ENCODE data around the gene HES4. TPM values are rescaled to one million over a fixed set of nuclear protein-coding genes. Genes with fewer than 3 reads are reported as not detected.

Gene HES4
- total and polyA plus RNA-seq, 4 experiments from 2014 or later = 0.36 TPM; not detected in 3

- intact Hi-C loops (cut with micrococcal nuclease) = no loop called here
- H3K36me3 Mint-ChIP-seq = no peaks in the 10 kb centered on the region
- H3K27ac Mint-ChIP-seq = no peak overlapping the region
- peaks cover 3 to 10% of the 10 kb centered on the region in 2 donors for H3K27me3 Mint-ChIP-seq
- Histone ChIP-seq H3K4me3 (ENCODE audit: low read length in 2 of 2) (no peak overlapping the region), H3K27me3 (ENCODE audit: insufficient read depth, low read length) (no peaks in the 10 kb centered on the region), H3K27ac (ENCODE audit: low read depth, low read length) (no peak overlapping the region), H3K4me1 (ENCODE audit: insufficient read depth, low read length) (peaks cover 9% of the 10 kb centered on the region), H3K36me3 (ENCODE audit: insufficient read depth, low read length) (no peaks in the 10 kb centered on the region), H3K9me3 (ENCODE audit: control insufficient read depth in 1 of 2, low read length in 2 of 2) (no peaks in the 10 kb centered on the region)
- ChIA-PET POLR2A (ENCODE audit: partially characterized antibody) (no interaction called here), CTCF (ENCODE audit: partially characterized antibody) (no interaction called here)
- peaks cover 4 to 21% (median 5%) of the 10 kb centered on the region in 4 donors for H3K4me1 Mint-ChIP-seq
- no peak for DNase-seq
- no peak overlapping the region for H3K4me3 Mint-ChIP-seq
- H3K9me3 Mint-ChIP-seq = no peaks in the 10 kb centered on the region
These were observed 26.2 kb downstream of the HES4 start for GRCh38 chr1:973459-974292.

GRCh38 chr1:972726-973458 lies 27.0 kb downstream of the HES4 start:
- peaks cover 1 to 7% of the 10 kb centered on the region in 2 donors for H3K27me3 Mint-ChIP-seq
- H3K27ac Mint-ChIP-seq = no peak overlapping the region
- intact Hi-C loops (cut with micrococcal nuclease) = no loop called here
- Histone ChIP-seq H3K4me3 (ENCODE audit: low read length in 2 of 2) (no peak overlapping the region), H3K36me3 (ENCODE audit: insufficient read depth, low read length) (no peaks in the 10 kb centered on the region), H3K4me1 (ENCODE audit: insufficient read depth, low read length) (peaks cover 9% of the 10 kb centered on the region), H3K27ac (ENCODE audit: low read depth, low read length) (no peak overlapping the region), H3K27me3 (ENCODE audit: insufficient read depth, low read length) (no peaks in the 10 kb centered on the region), H3K9me3 (ENCODE audit: control insufficient read depth in 1 of 2, low read length in 2 of 2) (no peaks in the 10 kb centered on the region)
- ChIA-PET POLR2A (ENCODE audit: partially characterized antibody) (no interaction called here), CTCF (ENCODE audit: partially characterized antibody) (no interaction called here)
- DNase-seq = no peak
- H3K9me3 Mint-ChIP-seq = no peaks in the 10 kb centered on the region
- no peak overlapping the region for H3K4me3 Mint-ChIP-seq
- H3K4me1 Mint-ChIP-seq = peaks cover 4 to 16% (median 5%) of the 10 kb centered on the region in 4 donors
- H3K36me3 Mint-ChIP-seq = no peaks in the 10 kb centered on the region

GRCh38 chr1:971751-972506 lies 28.0 kb downstream of the HES4 start:
- no peaks in the 10 kb centered on the region for H3K36me3 Mint-ChIP-seq
- Histone ChIP-seq H3K36me3 (ENCODE audit: insufficient read depth, low read length) (no peaks in the 10 kb centered on the region), H3K4me1 (ENCODE audit: insufficient read depth, low read length) (peaks cover 15% of the 10 kb centered on the region), H3K27me3 (ENCODE audit: insufficient read depth, low read length) (no peaks in the 10 kb centered on the region), H3K27ac (ENCODE audit: low read depth, low read length) (no peak overlapping the region), H3K9me3 (ENCODE audit: control insufficient read depth in 1 of 2, low read length in 2 of 2) (no peaks in the 10 kb centered on the region), H3K4me3 (ENCODE audit: low read length in 2 of 2) (no peak overlapping the region)
- no peak overlapping the region for H3K27ac Mint-ChIP-seq
- no peak overlapping the region for H3K4me3 Mint-ChIP-seq
- no peak for DNase-seq
- H3K4me1 Mint-ChIP-seq = peaks cover 4 to 16% (median 5%) of the 10 kb centered on the region in 4 donors
- ChIA-PET CTCF (ENCODE audit: partially characterized antibody) (no interaction called here), POLR2A (ENCODE audit: partially characterized antibody) (no interaction called here)
- intact Hi-C loops (cut with micrococcal nuclease) = no loop called here
- no peaks in the 10 kb centered on the region for H3K9me3 Mint-ChIP-seq
- H3K27me3 Mint-ChIP-seq = peaks cover 1 to 7% of the 10 kb centered on the region in 2 donors

GRCh38 chr1:970973-971730 lies 28.7 kb downstream of the HES4 start:
- DNase-seq = no peak
- CTCF ChIA-PET (ENCODE audit: partially characterized antibody) = interaction anchor here (1.8 kb wide), 1 partner anchor 13 kb away, joined by 4 read pairs; no protein-coding TSS in a partner anchor
- POLR2A ChIA-PET (ENCODE audit: partially characterized antibody) = interaction anchor here (1.1 kb wide), 1 partner anchor 66 kb away, joined by 3 read pairs; no protein-coding TSS in a partner anchor
- Histone ChIP-seq H3K9me3 (ENCODE audit: control insufficient read depth in 1 of 2, low read length in 2 of 2) (no peaks in the 10 kb centered on the region), H3K4me3 (ENCODE audit: low read length in 2 of 2) (no peak overlapping the region), H3K36me3 (ENCODE audit: insufficient read depth, low read length) (no peaks in the 10 kb centered on the region), H3K4me1 (ENCODE audit: insufficient read depth, low read length) (peaks cover 16% of the 10 kb centered on the region), H3K27ac (ENCODE audit: low read depth, low read length) (no peak overlapping the region), H3K27me3 (ENCODE audit: insufficient read depth, low read length) (no peaks in the 10 kb centered on the region)
- peaks cover 4 to 16% (median 5%) of the 10 kb centered on the region in 4 donors for H3K4me1 Mint-ChIP-seq
- no peak overlapping the region for H3K4me3 Mint-ChIP-seq
- H3K9me3 Mint-ChIP-seq = no peaks in the 10 kb centered on the region
- H3K27ac Mint-ChIP-seq = no peak overlapping the region
- no peaks in the 10 kb centered on the region for H3K36me3 Mint-ChIP-seq
- peaks cover 1 to 7% of the 10 kb centered on the region in 2 donors for H3K27me3 Mint-ChIP-seq
- intact Hi-C loops (cut with micrococcal nuclease) = no loop called here

- H3K36me3 ChIP-seq (ENCODE audit: insufficient read depth, low read length) = no peaks in the 10 kb centered on the region
- H3K9me3 Mint-ChIP-seq = no peaks in the 10 kb centered on the region
- no peak overlapping the region for H3K4me3 ChIP-seq (ENCODE audit: low read length in 2 of 2)
- H3K27ac Mint-ChIP-seq = no peak overlapping the region
- peaks cover 0 to 14% (median under 1%) of the 10 kb centered on the region in 4 donors for H3K4me1 Mint-ChIP-seq
- intact Hi-C loops (cut with micrococcal nuclease) = no loop called here
- CTCF ChIA-PET (ENCODE audit: partially characterized antibody) = interaction anchor here (1.8 kb wide), 1 partner anchor 14 kb away, joined by 4 read pairs; no protein-coding TSS in a partner anchor
- POLR2A ChIA-PET (ENCODE audit: partially characterized antibody) = interaction anchor here (0.9 to 1.1 kb wide), 2 partner anchors 11 to 65 kb away, joined by 3 read pairs; partner anchors contain the start of gene NOC2L
- H3K27me3 Mint-ChIP-seq = peaks cover 1 to 2% of the 10 kb centered on the region in 2 donors
- H3K27ac ChIP-seq (ENCODE audit: low read depth, low read length) = no peak overlapping the region
- no peaks in the 10 kb centered on the region for H3K36me3 Mint-ChIP-seq
- H3K27me3 ChIP-seq (ENCODE audit: insufficient read depth, low read length) = no peaks in the 10 kb centered on the region
- no peak overlapping the region for H3K4me3 Mint-ChIP-seq
- H3K4me1 ChIP-seq (ENCODE audit: insufficient read depth, low read length) = peaks cover 17% of the 10 kb centered on the region
- no peaks in the 10 kb centered on the region for H3K9me3 ChIP-seq (ENCODE audit: control insufficient read depth in 1 of 2, low read length in 2 of 2)
- DNase-seq = no peak
These were observed 29.5 kb downstream of the HES4 start for GRCh38 chr1:970242-970972.

GRCh38 chr1:969260-969855 lies 30.5 kb downstream of the HES4 start:
- Histone ChIP-seq H3K27ac (ENCODE audit: low read depth, low read length) (no peak overlapping the region), H3K36me3 (ENCODE audit: insufficient read depth, low read length) (no peaks in the 10 kb centered on the region), H3K27me3 (ENCODE audit: insufficient read depth, low read length) (no peaks in the 10 kb centered on the region), H3K9me3 (ENCODE audit: control insufficient read depth in 1 of 2, low read length in 2 of 2) (no peaks in the 10 kb centered on the region), H3K4me1 (ENCODE audit: insufficient read depth, low read length) (peaks cover 18% of the 10 kb centered on the region), H3K4me3 (ENCODE audit: low read length in 2 of 2) (no peak overlapping the region)
- POLR2A ChIA-PET (ENCODE audit: partially characterized antibody) = no interaction called here
- peaks cover 0 to 14% (median under 1%) of the 10 kb centered on the region in 4 donors for H3K4me1 Mint-ChIP-seq
- CTCF ChIA-PET (ENCODE audit: partially characterized antibody) = interaction anchor here (1.8 kb wide), 1 partner anchor 15 kb away, joined by 4 read pairs; no protein-coding TSS in a partner anchor
- no peaks in the 10 kb centered on the region for H3K9me3 Mint-ChIP-seq
- H3K27ac Mint-ChIP-seq = peak overlapping the region in 1 of 7 donors; percentile 59
- peak overlapping the region in 2 of 8 donors; percentile 27 to 50 for H3K4me3 Mint-ChIP-seq
- DNase-seq = no peak
- intact Hi-C loops (cut with micrococcal nuclease) = no loop called here
- peaks cover 1 to 2% of the 10 kb centered on the region in 2 donors for H3K27me3 Mint-ChIP-seq
- no peaks in the 10 kb centered on the region for H3K36me3 Mint-ChIP-seq

Measured in CD4-positive, alpha-beta memory T cell (primary cell).